SK-N-SH (cell line): Measurements from ENCODE around the gene SLC39A9. TPM values are rescaled to one million over a fixed set of nuclear protein-coding genes. Genes with fewer than 3 reads are reported as not detected.

Source experiments
- CTCF ChIA-PET: fragments of 300-600, 350-600 bp; formaldehyde crosslinking; extraction: SDS; loops from one replicate; lab custom pipeline; 2021; lab: Yijun Ruan, JAX
- POLR2A ChIA-PET: fragments of 350-600 bp; sonication (Branson Sonifier 250); formaldehyde crosslinking; extraction: SDS; loops from one replicate; lab custom pipeline; 2020; ENCODE audit warnings: antibody characterized with exemption, inconsistent platforms; lab: Yijun Ruan, JAX
- DNase-seq: peaks from one replicate; pipeline ENCODE4 v3.0.0; 2012
- H2AFZ ChIP-seq: fragments of 200-600 bp; sonication (generic); 2 replicates; pipeline ENCODE4 v1.8.1; 2016; ENCODE audit warnings: antibody characterized with exemption, mild to moderate bottlenecking, low read depth
- H3F3A ChIP-seq: fragments of 200-600 bp; sonication (generic); replicated peaks from 2 replicates; pipeline ENCODE3; 2016; ENCODE audit warnings: antibody characterized with exemption, mild to moderate bottlenecking; ENCODE audit not compliant: insufficient read depth
- H3K27ac ChIP-seq, 2 experiments: fragments of 200-500 bp in 1 of 2; fragments of 200-600 bp in 1 of 2; sonication (Bioruptor generic) in 1 of 2; sonication (generic), shearing (Covaris generic) in 1 of 2; 2 replicates each; pipeline versions ENCODE4 v1.5.1 to v1.6.1; 2014 to 2016; ENCODE audit warnings: low read depth in 2 of 2, inconsistent platforms in 1 of 2, low read length in 1 of 2, mild to moderate bottlenecking in 1 of 2, mixed read lengths in 1 of 2
- H3K27me3 ChIP-seq: fragments of 200-600 bp; sonication (generic), shearing (Covaris generic); 2 replicates; pipeline ENCODE4 v1.6.1; 2016; ENCODE audit warnings: mixed run types; ENCODE audit not compliant: insufficient read depth
- H3K36me3 ChIP-seq, 2 experiments: fragments of 200-500 bp in 1 of 2; fragments of 200-600 bp in 1 of 2; sonication (Bioruptor generic) in 1 of 2; sonication (generic) in 1 of 2; replicated peaks in 1 of 2; 2 replicates each; pipeline versions ENCODE3 to v1.5.1; 2014 to 2016; ENCODE audit warnings: low read length in 1 of 2, mild to moderate bottlenecking in 1 of 2; ENCODE audit not compliant: insufficient read depth in 2 of 2, control insufficient read depth in 1 of 2
- H3K4me1 ChIP-seq, 2 experiments: fragments of 200-500 bp in 1 of 2; fragments of 200-600 bp in 1 of 2; sonication (Bioruptor generic) in 1 of 2; sonication (generic), shearing (Covaris generic) in 1 of 2; 2 replicates each; pipeline versions ENCODE4 v1.5.1 to v1.6.1; 2014 to 2016; ENCODE audit warnings: low read depth in 1 of 2, low read length in 1 of 2, mixed run types in 1 of 2; ENCODE audit not compliant: insufficient read depth in 2 of 2, control insufficient read depth in 1 of 2
- H3K4me2 ChIP-seq: fragments of 200-600 bp; sonication (generic), shearing (Covaris generic); 2 replicates; pipeline ENCODE4 v1.6.1; 2017; ENCODE audit warnings: mixed run types
- H3K4me3 ChIP-seq, 2 experiments: fragments of 200-500 bp in 1 of 2; fragments of 200-600 bp in 1 of 2; sonication (Bioruptor generic) in 1 of 2; sonication (generic), shearing (Covaris generic) in 1 of 2; 2 replicates each; pipeline versions ENCODE4 v1.5.1 to v1.8.1; 2014 to 2016; ENCODE audit warnings: low read depth in 2 of 2, inconsistent platforms in 1 of 2, low read length in 1 of 2, mild to moderate bottlenecking in 1 of 2, mixed read lengths in 1 of 2, moderate library complexity in 1 of 2
- H3K79me2 ChIP-seq: fragments of 200-600 bp; sonication (generic); 2 replicates; pipeline ENCODE4 v1.8.1; 2017; ENCODE audit warnings: mild to moderate bottlenecking; ENCODE audit not compliant: insufficient read depth
- H3K9ac ChIP-seq: fragments of 200-600 bp; sonication (generic); 2 replicates; pipeline ENCODE4 v1.6.1; 2017; ENCODE audit warnings: mixed run types
- H3K9me2 ChIP-seq: fragments of 200-600 bp; sonication (generic); 2 replicates; pipeline ENCODE4 v1.6.1; 2017; ENCODE audit warnings: mixed run types
- H3K9me3 ChIP-seq: fragments of 200-600 bp; sonication (generic); 2 replicates; pipeline ENCODE4 v1.6.1; 2017; ENCODE audit warnings: mixed run types, mild to moderate bottlenecking, moderate library complexity
- H4K20me1 ChIP-seq: fragments of 200-600 bp; sonication (generic); 2 replicates; pipeline ENCODE4 v1.6.1; 2017; ENCODE audit warnings: mild to moderate bottlenecking, mixed run types; ENCODE audit not compliant: insufficient read depth
- EP300 ChIP-seq, 2 experiments: IDR thresholded peaks; 2 replicates each; pipeline versions ENCODE4 v1.4.0 to v1.6.1; 2012; ENCODE audit warnings: borderline replicate concordance in 1 of 2, low read depth in 1 of 2, low read length in 1 of 2
- FOXM1 ChIP-seq: IDR thresholded peaks from 2 replicates; pipeline ENCODE4 v1.4.0; 2012; ENCODE audit warnings: low read depth, mild to moderate bottlenecking
- GABPA ChIP-seq: IDR thresholded peaks from 2 replicates; pipeline ENCODE4 v1.4.0; 2012; ENCODE audit warnings: low read depth, mild to moderate bottlenecking
- GATA2 ChIP-seq: sonication (generic); formaldehyde crosslinking; IDR thresholded peaks from 2 replicates; pipeline ENCODE4 v1.5.0; 2020; ENCODE audit warnings: mild to moderate bottlenecking, missing genetic modification reagents
- JUND ChIP-seq: IDR thresholded peaks from 2 replicates; pipeline ENCODE4 v1.4.0; 2012
- NFIC ChIP-seq: IDR thresholded peaks from 2 replicates; pipeline ENCODE4 v1.4.0; 2012; ENCODE audit warnings: borderline replicate concordance
- NRF1 ChIP-seq: IDR thresholded peaks from 2 replicates; pipeline ENCODE4 v1.6.1; 2012; ENCODE audit warnings: low read depth, mild to moderate bottlenecking, low read length
- REST ChIP-seq: IDR thresholded peaks from 2 replicates; pipeline ENCODE4 v1.6.1; 2012; ENCODE audit warnings: mild to moderate bottlenecking, low read depth, low read length, moderate library complexity
- RFX5 ChIP-seq: IDR thresholded peaks from 2 replicates; pipeline ENCODE4 v1.6.1; 2012; ENCODE audit warnings: mild to moderate bottlenecking, improper control_type of control experiment, low read length
- YY1 ChIP-seq: IDR thresholded peaks from 2 replicates; pipeline ENCODE4 v1.4.0; 2012; ENCODE audit warnings: low read depth, mild to moderate bottlenecking
- polyA plus RNA-seq, 3 experiments: library from polyadenylated mRNA; depleted of rRNA; stranded (reverse); fragments of >200 nt; gene quantifications; 2 replicates each; pipeline ENCODE4 v1.2.3, GENCODE V29; 2012
- TF ChIP-seq, protein P1 (sequence below): fragments of 200-600 bp; sonication (generic); IDR thresholded peaks from 2 replicates; pipeline ENCODE4 v1.6.1; 2017; ENCODE audit warnings: antibody characterized with exemption, mild to moderate bottlenecking, moderate library complexity
- TF ChIP-seq, protein P2 (sequence below): IDR thresholded peaks from 2 replicates; pipeline ENCODE4 v1.4.0; 2012; ENCODE audit warnings: low read depth, borderline replicate concordance

The SLC39A9 gene
- polyA plus RNA-seq, 1 of the 3 experiments (the other 2 are of a cell fraction), result 39.8 TPM

GRCh38 chr14:69375722-69376121 is 22.8 kb upstream of the SLC39A9 start (continued):
- TF ChIP-seq REST, result no peak
- TF ChIP-seq EP300 (IDR thresholded peaks at IDR 0.05; ENCODE audit: borderline replicate concordance in 1 of 2, low read depth in 1 of 2, low read length in 1 of 2), result no peak
- no peak for TF ChIP-seq RFX5
- TF ChIP-seq, all 33 proteins: peak for 0

DNA sequence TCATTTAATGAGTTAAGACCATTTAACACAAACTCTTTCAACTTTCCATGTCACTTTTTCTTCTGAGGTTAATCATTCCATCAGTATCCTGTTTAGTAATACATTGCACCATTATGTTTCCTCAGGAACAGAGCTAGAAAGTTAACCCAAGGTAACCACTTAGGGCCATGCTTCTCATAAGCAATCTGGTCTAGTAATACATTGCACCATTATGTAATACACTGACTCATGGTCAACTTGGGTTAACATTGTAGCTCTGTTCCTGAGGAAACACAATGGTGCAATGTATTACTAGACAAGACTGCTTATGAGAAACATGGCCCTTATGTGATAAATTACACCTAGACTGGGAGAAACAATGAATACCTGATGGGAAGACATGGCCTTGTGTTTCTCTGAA is 22.1 kb upstream of the SLC39A9 start:
- CTCF ChIA-PET, result interaction anchor here (1.0 to 2.1 kb wide), 5 partner anchors 10 to 135 kb away, joined by 3 to 7 read pairs (median 4); no protein-coding TSS in a partner anchor
- no peaks in the 10 kb centered on the region for H3K4me1 ChIP-seq
- H2AFZ ChIP-seq, result no peak overlapping the region
- POLR2A ChIA-PET, result no interaction called here
- no peak overlapping the region for H3K27ac ChIP-seq
- H4K20me1 ChIP-seq, result peaks cover 4% of the 10 kb centered on the region; the same call in 1 of the 2 replicates
- peaks cover 15% of the 10 kb centered on the region; the same call in 1 of the 2 replicates for H3K79me2 ChIP-seq
- DNase-seq, result no peak
- no peak overlapping the region; a peak in 1 of 4 replicates for H3K4me3 ChIP-seq
- H3K4me2 ChIP-seq, result no peak overlapping the region
- no peaks in the 10 kb centered on the region for H3K9me2 ChIP-seq
- H3K9me3 ChIP-seq, result no peaks in the 10 kb centered on the region
- H3K27me3 ChIP-seq, result no peaks in the 10 kb centered on the region
- TF ChIP-seq FOXM1 (no peak), JUND (no peak), NRF1 (no peak), YY1 (no peak), GABPA (no peak), NFIC (no peak), GATA2 (no peak)
- TF ChIP-seq, protein P1, sequence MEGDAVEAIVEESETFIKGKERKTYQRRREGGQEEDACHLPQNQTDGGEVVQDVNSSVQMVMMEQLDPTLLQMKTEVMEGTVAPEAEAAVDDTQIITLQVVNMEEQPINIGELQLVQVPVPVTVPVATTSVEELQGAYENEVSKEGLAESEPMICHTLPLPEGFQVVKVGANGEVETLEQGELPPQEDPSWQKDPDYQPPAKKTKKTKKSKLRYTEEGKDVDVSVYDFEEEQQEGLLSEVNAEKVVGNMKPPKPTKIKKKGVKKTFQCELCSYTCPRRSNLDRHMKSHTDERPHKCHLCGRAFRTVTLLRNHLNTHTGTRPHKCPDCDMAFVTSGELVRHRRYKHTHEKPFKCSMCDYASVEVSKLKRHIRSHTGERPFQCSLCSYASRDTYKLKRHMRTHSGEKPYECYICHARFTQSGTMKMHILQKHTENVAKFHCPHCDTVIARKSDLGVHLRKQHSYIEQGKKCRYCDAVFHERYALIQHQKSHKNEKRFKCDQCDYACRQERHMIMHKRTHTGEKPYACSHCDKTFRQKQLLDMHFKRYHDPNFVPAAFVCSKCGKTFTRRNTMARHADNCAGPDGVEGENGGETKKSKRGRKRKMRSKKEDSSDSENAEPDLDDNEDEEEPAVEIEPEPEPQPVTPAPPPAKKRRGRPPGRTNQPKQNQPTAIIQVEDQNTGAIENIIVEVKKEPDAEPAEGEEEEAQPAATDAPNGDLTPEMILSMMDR, result no peak
- TF ChIP-seq, protein P2, sequence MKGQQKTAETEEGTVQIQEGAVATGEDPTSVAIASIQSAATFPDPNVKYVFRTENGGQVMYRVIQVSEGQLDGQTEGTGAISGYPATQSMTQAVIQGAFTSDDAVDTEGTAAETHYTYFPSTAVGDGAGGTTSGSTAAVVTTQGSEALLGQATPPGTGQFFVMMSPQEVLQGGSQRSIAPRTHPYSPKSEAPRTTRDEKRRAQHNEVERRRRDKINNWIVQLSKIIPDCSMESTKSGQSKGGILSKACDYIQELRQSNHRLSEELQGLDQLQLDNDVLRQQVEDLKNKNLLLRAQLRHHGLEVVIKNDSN, result no peak
- TF ChIP-seq, all 33 proteins: peak for 0
- peaks cover 44 to 59% of the 10 kb centered on the region in 2 experiments for H3K36me3 ChIP-seq
- H3F3A ChIP-seq, result peaks cover 6% of the 10 kb centered on the region
- no peak overlapping the region for H3K9ac ChIP-seq
